M059J (cell line): ENCODE measurements around the gene TRIP13. TPM values are rescaled to one million over a fixed set of nuclear protein-coding genes. Genes with fewer than 3 reads are reported as not detected.
"Not testable (repeated sequence)": the region's sequence is repeated elsewhere in the genome, so short reads cannot be mapped to it uniquely, and the experiment has no call there.

Experiments used
- DNase-seq: peaks from one replicate; pipeline ENCODE4 v3.0.0-alpha.2; 2012; ENCODE audit warnings: low read depth
- total RNA-seq: library from RNA; depleted of rRNA; stranded (reverse); fragments of >200 nt; shearing (Covaris generic); gene quantifications from 2 replicates; pipeline ENCODE4 v1.2.3, GENCODE V29; 2014

Gene TRIP13
- total RNA-seq, 1 experiment from 2014 or later: 62.9 TPM

GRCh38 chr5:872301-872700 lies 20.4 kb upstream of the TRIP13 start:
- no peak for DNase-seq

GRCh38 chr5:873328-873727 lies 19.4 kb upstream of the TRIP13 start:
- no peak for DNase-seq

GRCh38 chr5:875931-876330 lies 16.8 kb upstream of the TRIP13 start:
- DNase-seq: no peak

GRCh38 chr5:876398-877365 lies 16.0 kb upstream of the TRIP13 start:
- DNase-seq: no peak

GRCh38 chr5:878125-878524 lies 14.6 kb upstream of the TRIP13 start:
- no peak for DNase-seq

GRCh38 chr5:878677-879076 lies 14.0 kb upstream of the TRIP13 start:
- DNase-seq: not testable (repeated sequence)

GRCh38 chr5:880816-881550 lies 11.7 kb upstream of the TRIP13 start:
- no peak for DNase-seq

GRCh38 chr5:881551-881935 lies 11.1 kb upstream of the TRIP13 start:
- DNase-seq: no peak

GRCh38 chr5:882253-883183 lies 10.2 kb upstream of the TRIP13 start:
- DNase-seq: no peak

- no peak for DNase-seq
Observed at GRCh38 chr5:883475-884181, 9.1 kb upstream of the TRIP13 start.

GRCh38 chr5:884345-885126 lies 8.1 kb upstream of the TRIP13 start:
- DNase-seq: no peak

- no peak for DNase-seq
Observed at GRCh38 chr5:885127-885442, 7.6 kb upstream of the TRIP13 start.

GRCh38 chr5:885529-885928 lies 7.2 kb upstream of the TRIP13 start:
- peak; percentile 4 for DNase-seq

GRCh38 chr5:886036-886435 lies 6.6 kb upstream of the TRIP13 start:
- no peak for DNase-seq

GRCh38 chr5:886716-887325 lies 5.9 kb upstream of the TRIP13 start:
- no peak for DNase-seq

- no peak for DNase-seq
Observed at GRCh38 chr5:887947-888637, 4.6 kb upstream of the TRIP13 start.

GRCh38 chr5:888638-889035 lies 4.0 kb upstream of the TRIP13 start:
- no peak for DNase-seq

- DNase-seq: no peak
Observed at GRCh38 chr5:889075-889710, 3.5 kb upstream of the TRIP13 start.
